Nasal cavity respiratory epithelium epithelial cell of viscerocranial mucosa (primary cell): ENCODE data around the gene PCP4. TPM values are rescaled to one million over a fixed set of nuclear protein-coding genes. Genes with fewer than 3 reads are reported as not detected.

Experiments
- total RNA-seq: library from RNA; depleted of rRNA; stranded (reverse); fragments of >200 nt; gene quantifications from 2 replicates; pipeline ENCODE4 v1.2.3, GENCODE V29; 2014

The PCP4 gene
- not detected in 2 replicates for total RNA-seq

DNA sequence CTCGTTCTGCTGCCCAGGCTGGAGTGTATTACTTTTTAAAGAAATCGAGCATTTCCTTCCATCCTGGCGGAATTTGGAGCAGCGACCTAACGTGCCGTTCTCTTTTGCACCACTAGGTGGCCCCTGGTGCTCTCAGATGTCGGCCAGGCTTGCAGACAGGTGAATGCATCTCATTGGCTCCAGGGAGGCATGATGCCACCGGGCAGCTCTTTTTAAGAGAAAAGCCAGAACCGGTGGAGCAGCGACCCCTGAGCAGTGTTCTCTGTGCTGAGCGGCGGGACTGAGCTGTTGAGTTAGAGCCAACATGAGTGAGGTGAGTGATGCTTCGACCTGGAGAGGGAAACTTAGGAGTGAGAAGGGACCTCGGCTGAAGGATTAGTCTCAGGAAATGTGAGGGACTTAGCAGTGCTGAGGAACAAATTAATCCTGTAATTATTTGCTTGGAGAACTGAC is at the start of gene PCP4:
Gene PCP4, plus strand, starts transcription at position 241 of the 453 bp plus-strand sequence. Its CDS starts 64 bp downstream, at position 305.

Other genes starting within 250 kb of the PCP4 start
- gene IGSF5, start 122.3 kb upstream of the PCP4 start, total RNA-seq = 0.07 TPM in 1 of 2 replicates, not detected in the other